ENCODE measurements around the gene PROS1.
A peak's percentile ranks its signal among the peaks of the same experiment; 100 is the strongest.

Gene PROS1

DNA sequence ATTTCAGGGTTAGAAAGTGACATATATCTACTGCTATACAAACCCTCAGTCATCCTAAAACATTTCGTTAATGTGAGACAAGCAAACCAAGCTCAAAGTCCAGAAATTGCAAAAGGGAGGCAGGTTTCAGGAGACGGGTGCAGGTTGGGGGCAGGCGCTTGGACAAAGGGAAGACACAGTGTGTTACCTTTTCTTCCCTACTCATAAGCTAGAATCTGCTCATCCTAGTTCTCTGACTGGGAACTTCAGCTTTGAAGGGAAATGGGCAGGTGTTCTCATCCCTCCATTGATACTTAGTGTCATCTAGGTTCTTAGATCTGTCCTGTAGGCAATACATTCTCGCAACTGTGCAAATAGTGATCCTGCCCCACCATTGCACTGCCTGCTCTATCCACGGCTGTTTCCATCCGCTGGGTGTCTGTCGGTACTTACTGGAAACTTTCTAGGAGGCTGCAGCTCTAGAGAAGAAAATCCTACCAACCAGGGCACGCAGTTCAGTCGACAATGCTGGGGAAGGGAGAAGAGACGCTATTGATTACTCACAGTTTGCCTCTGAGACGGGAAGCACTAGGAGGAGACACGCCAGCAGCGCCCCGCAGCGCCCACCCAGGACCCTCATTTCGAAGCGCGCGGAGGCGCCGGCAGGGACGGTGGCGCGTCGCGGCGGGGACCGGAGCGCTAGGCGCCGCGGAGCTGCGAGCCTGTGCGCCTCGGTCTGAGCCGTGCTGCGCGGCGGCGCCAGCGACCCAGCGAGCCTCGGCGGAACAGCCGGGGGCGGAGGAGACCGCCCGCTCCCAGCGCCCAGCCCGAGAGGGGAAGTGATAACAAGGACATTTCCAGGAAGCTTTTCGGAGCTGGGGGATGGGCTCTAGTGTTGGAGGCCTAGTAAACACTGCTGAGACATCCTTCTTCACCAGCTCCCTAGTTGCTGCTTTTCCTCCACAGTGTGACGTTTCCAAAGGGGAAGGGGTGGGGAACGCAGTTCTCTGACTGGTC, at the start of gene PROS1:
Gene PROS1 (minus strand): TSS at position 766 of the 996 bp plus-strand sequence. CDS start 147 bp downstream, at position 619.
- peak; percentile 68 for FAIRE-seq

- no peak for FAIRE-seq
Measured at GRCh38 chr3:94020293-94020692, 46.6 kb upstream of the PROS1 start.

- no peak for FAIRE-seq
Measured at GRCh38 chr3:94019659-94020058, 46.0 kb upstream of the PROS1 start.

DNA sequence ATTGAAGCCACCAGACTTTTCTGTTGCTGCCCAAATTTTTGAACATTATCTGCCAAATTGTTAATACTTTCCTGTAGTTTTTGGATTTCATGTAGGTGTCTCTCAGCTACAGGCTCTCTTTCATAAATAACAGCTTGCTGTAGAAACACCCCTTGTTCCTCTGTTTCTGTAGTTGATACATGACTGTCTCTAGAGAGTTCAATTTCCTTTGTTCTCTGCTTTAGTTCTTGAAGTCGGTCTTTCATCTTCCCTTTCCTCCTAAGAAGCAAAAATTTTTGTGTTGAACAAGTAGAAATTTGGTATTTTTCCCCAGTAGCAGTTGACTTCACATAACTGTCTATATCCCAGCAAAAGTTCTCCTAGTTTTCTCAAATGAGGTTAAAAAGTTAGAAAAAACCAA, 41.3 kb upstream of the PROS1 start:
- FAIRE-seq = no peak

GRCh38 chr3:94012185-94012584, 38.5 kb upstream of the PROS1 start:
- no peak for FAIRE-seq

GRCh38 chr3:94011233-94011711, 37.6 kb upstream of the PROS1 start:
- FAIRE-seq = no peak

DNA sequence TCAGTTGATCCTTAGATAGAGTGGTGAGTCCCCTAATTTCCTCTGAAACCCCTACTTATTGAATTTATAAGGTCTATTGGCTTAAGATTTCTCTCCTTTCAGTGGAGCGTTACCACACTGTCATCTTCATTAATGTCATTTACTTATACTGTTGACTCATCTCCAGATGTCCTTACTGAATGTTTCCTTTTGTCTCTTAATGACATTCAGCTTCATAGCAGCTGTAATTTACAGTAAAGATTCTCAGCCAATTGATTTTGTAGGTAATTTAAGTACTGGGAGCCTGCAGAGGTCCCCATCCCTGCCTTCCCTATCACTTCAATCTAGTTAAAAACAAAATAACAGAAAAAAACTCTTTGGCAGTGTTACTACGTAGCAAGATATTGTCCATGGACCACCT, 35.9 kb upstream of the PROS1 start:
- FAIRE-seq = peak; percentile 64

DNA sequence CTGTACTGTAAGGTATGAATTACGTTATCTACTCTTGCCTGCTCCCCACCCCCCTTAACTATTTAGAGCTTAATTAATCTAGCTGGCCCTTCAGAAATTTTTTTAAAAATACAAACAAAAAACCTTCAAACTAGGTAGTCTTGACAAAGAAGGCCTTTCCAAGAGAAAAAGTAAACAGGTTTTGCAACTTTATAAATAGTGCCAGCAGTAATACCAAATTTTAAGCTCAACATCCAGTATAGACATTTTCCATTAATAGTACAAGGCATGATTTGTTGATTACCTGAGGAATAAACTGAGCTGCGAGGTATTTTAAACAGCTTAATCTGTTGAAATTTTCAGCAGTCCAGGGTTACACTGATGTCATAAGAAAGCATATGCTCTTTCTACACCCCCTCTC, 34.6 kb upstream of the PROS1 start:
- FAIRE-seq = no peak

DNA sequence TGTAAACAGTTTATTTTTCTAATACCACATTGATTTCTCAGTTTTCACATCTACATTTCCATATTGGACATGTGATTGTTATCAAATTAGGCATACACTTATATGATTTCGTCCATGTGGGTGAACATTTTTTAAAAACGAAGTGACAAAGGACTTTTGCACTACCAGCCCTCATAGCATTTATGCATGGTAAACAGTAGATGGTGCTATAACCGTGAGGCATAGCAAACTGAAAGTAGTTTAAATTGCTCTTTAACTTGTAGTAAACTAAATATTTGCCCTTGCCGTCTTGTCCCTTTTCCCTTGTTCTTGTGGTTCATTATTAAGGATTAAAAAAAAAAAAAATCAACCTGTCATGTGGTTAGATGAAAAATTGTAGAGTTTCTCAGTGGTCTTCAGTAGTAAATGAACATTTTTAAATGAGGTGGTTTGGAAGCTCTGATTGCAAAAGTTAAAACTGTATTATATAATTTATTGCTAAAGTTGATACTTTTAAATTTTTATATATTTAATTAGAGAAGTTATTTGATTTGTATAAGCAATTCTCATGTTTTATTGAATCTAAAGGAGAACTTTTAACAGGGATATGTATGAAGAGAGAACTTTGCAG, 30.7 kb upstream of the PROS1 start:
- peak; percentile 97 for FAIRE-seq

DNA sequence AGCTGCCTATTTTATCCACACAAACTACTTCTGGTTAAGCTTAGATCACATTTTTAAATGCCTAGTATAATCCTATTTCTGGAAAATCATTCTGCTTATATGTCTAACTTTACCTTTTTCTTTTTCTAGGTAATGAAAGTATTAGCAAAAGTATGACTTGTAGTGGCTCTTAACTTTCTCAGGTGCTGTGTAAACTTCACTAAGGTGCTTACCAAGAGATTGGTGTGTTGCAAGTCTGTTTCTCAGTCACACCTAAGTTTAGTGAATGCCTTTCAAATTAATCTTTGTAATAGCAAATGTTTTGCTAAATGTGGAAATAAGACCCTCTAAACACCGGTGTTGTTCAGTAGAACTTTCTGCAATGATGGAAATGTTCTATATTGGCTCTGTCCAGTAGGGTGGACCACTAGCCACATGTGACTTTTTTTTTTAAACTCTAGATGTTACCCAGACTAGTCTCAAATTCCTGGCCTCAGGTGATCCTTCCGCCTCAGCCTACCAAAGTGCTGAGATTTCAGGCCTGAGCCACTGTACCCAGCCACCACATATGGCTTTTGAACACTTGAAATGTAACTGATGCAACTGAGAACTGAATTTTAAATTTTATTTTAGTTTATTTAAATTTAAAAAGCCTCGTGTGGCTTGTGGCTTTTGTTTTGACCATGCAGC, 28.3 kb upstream of the PROS1 start:
- FAIRE-seq = no peak

GRCh38 chr3:94001191-94001590, 27.5 kb upstream of the PROS1 start:
- no peak for FAIRE-seq

GRCh38 chr3:93994056-93994455, 20.4 kb upstream of the PROS1 start:
- no peak for FAIRE-seq

GRCh38 chr3:93992207-93992606, 18.5 kb upstream of the PROS1 start:
- no peak for FAIRE-seq

GRCh38 chr3:93991631-93992030, 17.9 kb upstream of the PROS1 start:
- no peak for FAIRE-seq

GRCh38 chr3:93989241-93989640, 15.5 kb upstream of the PROS1 start:
- no peak for FAIRE-seq

DNA sequence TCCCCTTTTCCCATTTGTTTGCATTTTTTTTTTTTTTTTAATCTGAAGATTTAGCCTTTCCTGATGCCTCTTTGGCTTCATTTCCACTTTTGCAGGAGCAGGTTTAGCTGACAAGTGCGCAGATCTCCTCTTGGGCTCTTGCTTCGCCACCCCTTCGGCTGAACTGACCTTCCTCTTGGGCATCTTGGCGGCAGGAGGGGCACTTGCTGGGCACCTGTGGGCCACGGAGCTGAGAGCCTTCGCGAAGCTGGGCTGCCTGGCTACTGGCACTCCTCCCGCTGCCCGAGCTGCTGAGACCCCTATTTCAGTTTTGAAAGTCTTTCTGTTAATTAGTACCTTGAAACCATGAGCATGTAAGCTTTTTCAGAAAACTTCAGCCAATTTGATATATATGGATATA, 15.1 kb upstream of the PROS1 start:
- no peak for FAIRE-seq

DNA sequence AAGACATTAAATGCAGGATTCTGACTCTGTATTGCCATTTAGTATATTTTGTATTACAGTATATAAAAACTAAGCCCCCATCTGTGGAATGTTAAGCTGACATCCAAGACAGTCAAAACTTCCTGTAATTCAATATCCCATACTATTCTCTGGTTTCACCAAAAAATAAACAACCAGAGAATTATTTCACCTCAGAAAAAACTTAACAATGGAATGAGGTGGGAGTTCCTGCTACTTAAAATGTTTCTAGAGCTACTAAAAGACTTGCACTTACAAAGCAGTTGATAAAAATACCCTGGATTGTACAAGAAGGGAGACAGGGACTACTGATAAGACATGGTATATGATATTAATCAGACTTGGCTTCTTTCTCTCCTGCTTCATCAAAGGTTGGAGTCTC, 14.6 kb upstream of the PROS1 start:
- no peak for FAIRE-seq

GRCh38 chr3:93984618-93985017, 10.9 kb upstream of the PROS1 start:
- FAIRE-seq = no peak

DNA sequence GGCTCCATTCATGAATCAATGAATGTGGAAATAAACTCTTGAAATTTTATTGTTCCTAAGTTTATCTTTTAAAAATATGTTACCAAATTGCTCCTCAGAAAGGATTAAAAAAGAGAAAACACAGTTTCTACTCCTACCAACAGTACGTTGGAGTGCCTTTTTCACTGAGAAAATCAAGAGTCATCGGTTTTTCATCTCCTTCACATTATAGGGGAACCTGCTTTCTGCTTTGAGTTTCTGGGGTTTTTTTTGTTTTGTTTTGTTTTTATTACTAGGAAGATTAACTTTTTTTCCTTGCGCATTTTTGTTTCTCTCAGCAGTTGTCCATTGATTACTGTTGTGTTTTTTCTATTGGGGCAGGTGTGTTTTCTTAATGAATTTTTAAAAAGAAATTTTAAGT, 9.7 kb upstream of the PROS1 start:
- no peak for FAIRE-seq

DNA sequence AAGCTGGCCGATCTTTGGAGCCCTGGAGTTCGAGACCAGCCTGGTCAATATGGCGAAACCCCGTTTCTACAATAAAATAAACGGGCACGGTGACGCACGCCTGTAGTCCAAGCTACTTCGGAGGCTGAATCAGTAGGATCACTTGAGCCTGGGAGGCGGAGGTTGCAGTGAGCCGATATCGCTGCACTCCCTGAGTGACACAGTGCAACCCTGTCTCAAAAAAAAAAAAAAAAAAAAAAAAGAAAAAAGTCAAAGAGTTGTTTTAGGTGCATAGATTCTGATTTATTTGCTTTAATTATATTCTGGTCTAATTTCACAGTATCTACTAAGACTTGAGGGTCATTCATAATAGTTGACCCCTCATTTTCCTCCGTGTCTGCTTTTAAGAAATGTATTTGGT, 8.0 kb upstream of the PROS1 start:
- no peak for FAIRE-seq

GRCh38 chr3:93979850-93980676, 6.4 kb upstream of the PROS1 start, which contains the start of gene ARL13B:
ARL13B (plus strand) TSS chr3:93980155; CDS start chr3:93980424, 269 bp downstream.
- FAIRE-seq = peak; percentile 99

DNA sequence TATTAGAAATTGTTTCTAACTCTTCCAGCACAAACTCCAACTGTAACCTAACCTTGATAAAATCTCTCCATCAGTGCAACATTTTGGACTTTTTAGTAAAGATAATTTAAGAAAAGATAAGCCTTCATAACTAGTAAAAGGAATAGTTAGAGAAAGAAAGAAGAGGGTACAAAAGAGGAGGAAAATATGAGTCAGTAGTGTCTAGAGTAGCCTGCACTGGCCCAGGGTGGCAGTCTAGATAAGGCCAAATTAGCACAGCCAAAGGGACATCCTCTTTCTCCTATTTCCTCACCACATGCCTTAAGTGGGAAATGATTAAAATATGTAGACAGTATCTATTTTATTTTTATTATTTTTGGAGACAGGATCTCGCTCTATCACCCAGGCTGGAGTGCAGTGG, 3.7 kb downstream of the PROS1 start:
- FAIRE-seq = no peak

Measured in islet of Langerhans (tissue), 1 donor.